Right lobe of liver (tissue), 6 donors: ENCODE data around the gene PDGFA. TPM values are rescaled to one million over a fixed set of nuclear protein-coding genes. Genes with fewer than 3 reads are reported as not detected.

Experiments
- ATAC-seq, 4 donors: fragments of 200-7000 bp; cut with Tn5 transposase; one replicate each; pipeline ENCODE4 v1.9.1; 2020; ENCODE audit warnings: mild to moderate bottlenecking in 4 of 4, moderate library complexity in 4 of 4
- DNase-seq, 3 donors: peaks; one replicate each; pipeline ENCODE4 v3.0.0-alpha.2; 2020
- H3K27ac ChIP-seq, 3 donors: fragments of 200-600 bp; one replicate each; pipeline ENCODE4 v1.8.0; 2022
- H3K27me3 ChIP-seq, 2 donors: fragments of 200-600 bp; one replicate each; pipeline ENCODE4 v1.8.0; 2022
- H3K36me3 ChIP-seq, 4 donors: fragments of 200-600 bp; sonication (generic) in 1 of 4; one replicate each; pipeline versions ENCODE4 v1.5.1 to v1.8.0; 2017 to 2022; ENCODE audit warnings: control low read depth in 1 of 4
- H3K4me1 ChIP-seq, 4 donors: fragments of 200-600 bp; sonication (generic) in 1 of 4; one replicate each; pipeline versions ENCODE4 v1.5.1 to v1.8.0; 2017 to 2022; ENCODE audit warnings: control low read depth in 1 of 4
- H3K4me3 ChIP-seq, 3 donors: fragments of 200-600 bp; one replicate each; pipeline ENCODE4 v1.8.0; 2022
- H3K9me3 ChIP-seq, 4 donors: fragments of 200-600 bp; sonication (generic) in 1 of 4; one replicate each; pipeline versions ENCODE4 v1.5.1 to v1.8.0; 2017 to 2022; ENCODE audit warnings: control low read depth in 1 of 4
- CTCF ChIP-seq, 4 donors: fragments of 200-600 bp in 3 of 4; fragments of 450-650 bp in 1 of 4; IDR thresholded peaks; one replicate each; pipeline versions ENCODE4 v1.5.1 to v1.8.0; 2016 to 2022; ENCODE audit warnings: antibody characterized with exemption in 4 of 4, mild to moderate bottlenecking in 2 of 4
- POLR2A ChIP-seq: fragments of 450-650 bp; IDR thresholded peaks from one replicate; pipeline ENCODE4 v1.6.1; 2017; ENCODE audit warnings: antibody characterized with exemption, mild to moderate bottlenecking
- WGBS: methylation state at CpG from one replicate; pipeline ENCODE4 v1.1.6; 2018; ENCODE audit warnings: low coverage, low lambda C conversion rate; ENCODE audit not compliant: insufficient coverage; ENCODE audit errors: missing lambda C conversion rate; 5-methylcytosine and 5-hydroxymethylcytosine counted together
- intact Hi-C, 2 donors: fragments of 100-400 bp; cut with DNase I; formaldehyde crosslinking; loops; one replicate each; pipeline versions ENCODE4 v1.11.2 to v1.14.1; 2022
- total RNA-seq, 6 experiments: library from RNA; depleted of rRNA in 2 of 6; stranded (reverse); fragments of >200 nt in 2 of 6; fragmentation: NEBNext Ultra II Directional in 3 of 6; extraction: Animal tissue kit (Norgen Biotek cat#: 25700) in 3 of 6; gene quantifications; one replicate each; pipeline versions ENCODE4 v1.1.0 to v1.2.4, GENCODE V29; 2016 to 2023
- donor health status: DM: no; HTN: yes; CAD: no.
- donor health status: DM: no; HTN: no; CAD: no.
- donor health status: DM: no; HTN: no; CAD: no.
- donor health status: DM: no; HTN: yes; CAD: no.
- donor health status: DM: no; HTN: yes; CAD: no.

The PDGFA gene
- total RNA-seq, 6 experiments from 2014 or later = 2.3 to 20.9 (median 8.4) TPM

GRCh38 chr7:513521-514166, 6.0 kb downstream of the PDGFA start:
- DNase-seq = no peak
- no peak for TF ChIP-seq CTCF (IDR thresholded peaks at IDR 0.05)
- TF ChIP-seq POLR2A = no peak
- Histone ChIP-seq H3K36me3 (no peaks in the 10 kb centered on the region), H3K27ac (no peak overlapping the region), H3K4me1 (peaks cover 0 to 9% (median 0%) of the 10 kb centered on the region in 4 donors), H3K9me3 (no peaks in the 10 kb centered on the region), H3K4me3 (no peak overlapping the region), H3K27me3 (no peaks in the 10 kb centered on the region)
- no peak for ATAC-seq
- WGBS = 82% methylated on average over 18 of the region's 20 CpGs
- intact Hi-C loops = no loop called here

GRCh38 chr7:512541-513311, 6.9 kb downstream of the PDGFA start:
- Histone ChIP-seq H3K9me3 (no peaks in the 10 kb centered on the region), H3K27ac (no peak overlapping the region), H3K36me3 (no peaks in the 10 kb centered on the region), H3K4me3 (no peak overlapping the region), H3K4me1 (no peaks in the 10 kb centered on the region), H3K27me3 (no peaks in the 10 kb centered on the region)
- intact Hi-C loops = no loop called here
- TF ChIP-seq CTCF (IDR thresholded peaks at IDR 0.05) (no peak), POLR2A (no peak)
- ATAC-seq (no peak), DNase-seq (peak in 1 of 3 donors; percentile 43)
- WGBS = 80% methylated on average over 1 of the region's 32 CpGs

- Histone ChIP-seq H3K9me3 (no peaks in the 10 kb centered on the region), H3K4me3 (no peak overlapping the region), H3K27ac (no peak overlapping the region), H3K4me1 (no peaks in the 10 kb centered on the region), H3K27me3 (no peaks in the 10 kb centered on the region), H3K36me3 (no peaks in the 10 kb centered on the region)
- TF ChIP-seq CTCF (IDR thresholded peaks at IDR 0.05) (no peak), POLR2A (no peak)
- intact Hi-C loops = no loop called here
- no peak for DNase-seq
- ATAC-seq = no peak
- no CpG with 5 or more reads among the region's 19 CpGs for WGBS
Observed at GRCh38 chr7:512146-512510, 7.5 kb downstream of the PDGFA start.

- no peaks in the 10 kb centered on the region for H3K4me1 ChIP-seq
- no peak for TF ChIP-seq POLR2A
- no peak for TF ChIP-seq CTCF (IDR thresholded peaks at IDR 0.05)
- H3K4me3 ChIP-seq = no peak overlapping the region
- no peaks in the 10 kb centered on the region for H3K9me3 ChIP-seq
- peak in 2 of 3 donors; percentile 10 to 53 for DNase-seq
- no peak for ATAC-seq
- no peaks in the 10 kb centered on the region for H3K36me3 ChIP-seq
- H3K27me3 ChIP-seq = no peaks in the 10 kb centered on the region
- no peak overlapping the region for H3K27ac ChIP-seq
- intact Hi-C loops = no loop called here
- 86% methylated on average over 11 of the region's 25 CpGs for whole genome bisulfite sequencing
Observed at GRCh38 chr7:511476-512145, 8.0 kb downstream of the PDGFA start.
